Transverse colon (tissue), 4 donors: ENCODE data around the gene SLX4IP. TPM values are rescaled to one million over a fixed set of nuclear protein-coding genes. Genes with fewer than 3 reads are reported as not detected.

Experiments
- DNase-seq: peaks from one replicate; pipeline ENCODE4 v3.0.0-alpha.2; 2019
- H3K27ac ChIP-seq, 4 donors: fragments of 200-600 bp; sonication (generic); 2 replicates each; pipeline ENCODE4 v1.5.1; 2016 to 2018; ENCODE audit warnings: inconsistent platforms in 4 of 4
- H3K27me3 ChIP-seq: fragments of 200-600 bp; sonication (generic); 2 replicates; pipeline ENCODE4 v1.5.1; 2017; ENCODE audit warnings: inconsistent platforms
- H3K36me3 ChIP-seq, 4 donors: fragments of 200-600 bp; sonication (generic); 2 replicates each; pipeline ENCODE4 v1.5.1; 2017 to 2019; ENCODE audit warnings: inconsistent platforms in 4 of 4
- H3K4me1 ChIP-seq, 4 donors: fragments of 200-600 bp; sonication (generic); 2 replicates each; pipeline ENCODE4 v1.5.1; 2017 to 2020; ENCODE audit warnings: inconsistent platforms in 4 of 4
- H3K4me3 ChIP-seq, 4 donors: fragments of 200-600 bp; sonication (generic); 1 replicate in 1 of 4; 2 replicates in 3 of 4; pipeline versions ENCODE4 v1.5.1 to v1.6.1; 2017 to 2019; ENCODE audit warnings: inconsistent platforms in 4 of 4
- H3K9me3 ChIP-seq, 2 donors: fragments of 200-600 bp; sonication (generic); 2 replicates each; pipeline ENCODE4 v1.5.1; 2017 to 2019; ENCODE audit warnings: inconsistent platforms in 2 of 2
- CTCF ChIP-seq, 5 experiments: fragments of 200-600 bp in 3 of 5; fragments of 450-650 bp in 2 of 5; sonication (generic) in 3 of 5; IDR thresholded peaks; 1 replicate in 2 of 5; 2 replicates in 3 of 5; pipeline ENCODE4 v1.5.1; 2016 to 2017; ENCODE audit warnings: antibody characterized with exemption in 5 of 5, inconsistent platforms in 3 of 5, mild to moderate bottlenecking in 2 of 5, moderate library complexity in 1 of 5
- EP300 ChIP-seq: sonication (generic); formaldehyde crosslinking; IDR thresholded peaks from one replicate; pipeline ENCODE4 v1.6.1; 2017; ENCODE audit warnings: antibody characterized with exemption, low read depth
- POLR2A ChIP-seq: fragments of 450-650 bp; IDR thresholded peaks from one replicate; pipeline ENCODE4 v1.6.1; 2016; ENCODE audit warnings: antibody characterized with exemption, mild to moderate bottlenecking, moderate library complexity
- POLR2AphosphoS5 ChIP-seq, 3 donors: sonication (generic); formaldehyde crosslinking; IDR thresholded peaks; one replicate each; pipeline ENCODE4 v1.6.1; 2016; ENCODE audit warnings: antibody characterized with exemption in 3 of 3
- WGBS, 2 donors: methylation state at CpG; one replicate each; pipeline ENCODE4 v1.1.5; 2018; ENCODE audit warnings: low coverage in 1 of 2; 5-methylcytosine and 5-hydroxymethylcytosine counted together
- in situ Hi-C, 4 donors: fragments of 200-750 bp; cut with MboI; loops; one replicate each; pipeline versions ENCODE4 v1.15.0 to v1.15.1; 2017; ENCODE audit warnings: low sequenced_read_pairs in 3 of 4, low pct_ligation_motif_present in 1 of 4, low pct_unique_long_range_greater_than_20kb in 1 of 4
- intact Hi-C: fragments of 100-400 bp; cut with DNase I; formaldehyde crosslinking; loops from one replicate; pipeline ENCODE4 v1.15.1; 2023; ENCODE audit warnings: low total_unique reads
- total RNA-seq, 4 donors: library from RNA; depleted of rRNA; stranded (reverse); fragments of >200 nt; gene quantifications; one replicate each; pipeline ENCODE4 v1.1.0, GENCODE V29; 2016

The SLX4IP gene
- total RNA-seq, 4 donors from 2014 or later, result 5.4 to 8.4 (median 7.5) TPM

- Histone ChIP-seq H3K4me3 (peak within 1 kb of the TSS; percentile 71 to 86 (median 78)), H3K9me3 (no peaks in the 10 kb centered on the region), H3K27ac (peak within 1 kb of the TSS; percentile 94 to 97 (median 94)), H3K36me3 (no peaks in the 10 kb centered on the region), H3K27me3 (no peaks in the 10 kb centered on the region), H3K4me1 (peaks cover 8 to 53% (median 23%) of the 10 kb centered on the region in 4 donors)
- whole genome bisulfite sequencing, 2 donors, result 0% methylated on average over 2 to 59 of the region's 73 CpGs
- in situ Hi-C loops (loop anchor here in 1 of 4 donors (25.0 kb wide), 1 partner anchor 447 kb away; no protein-coding TSS in a partner anchor), intact Hi-C loops (no loop called here)
- TF ChIP-seq POLR2A, result no peak
- TF ChIP-seq POLR2AphosphoS5 (IDR thresholded peaks at IDR 0.05), result peak; percentile 43 to 64 (median 58)
- DNase-seq, result peak; percentile 93
These were observed 1.3 kb upstream of the SLX4IP start, which contains the start of gene MKKS for GRCh38 chr20:10433623-10434466. Gene MKKS, minus strand, starts transcription at chr20:10434222. Its CDS starts 20,708 bp downstream, at chr20:10413514.

GRCh38 chr20:10434467-10434831 is 656 bp upstream of the SLX4IP start:
- intact Hi-C loops (no loop called here), in situ Hi-C loops (loop anchor here in 1 of 4 donors (25.0 kb wide), 1 partner anchor 447 kb away; no protein-coding TSS in a partner anchor)
- Histone ChIP-seq H3K27ac (peak overlapping the region; percentile 94 to 97 (median 94)), H3K4me3 (peak overlapping the region; percentile 71 to 86 (median 78)), H3K36me3 (no peaks in the 10 kb centered on the region), H3K9me3 (no peaks in the 10 kb centered on the region), H3K4me1 (peaks cover 5 to 47% (median 20%) of the 10 kb centered on the region in 4 donors), H3K27me3 (no peaks in the 10 kb centered on the region)
- peak; percentile 98 to 99 (median 99) for TF ChIP-seq POLR2AphosphoS5 (IDR thresholded peaks at IDR 0.05)
- TF ChIP-seq CTCF (IDR thresholded peaks at IDR 0.05), result no peak
- TF ChIP-seq POLR2A, result peak; percentile 98
- WGBS, 2 donors, result 1% methylated on average over 12 to 17 of the region's 17 CpGs
- DNase-seq, result peak; percentile 95

- in situ Hi-C loops (loop anchor here in 1 of 4 donors (25.0 kb wide), 1 partner anchor 449 kb away; no protein-coding TSS in a partner anchor), intact Hi-C loops (no loop called here)
- TF ChIP-seq POLR2A (no peak), EP300 (no peak), POLR2AphosphoS5 (IDR thresholded peaks at IDR 0.05) (no peak), CTCF (IDR thresholded peaks at IDR 0.05) (no peak)
- no peaks in the 10 kb centered on the region for H3K36me3 ChIP-seq
- peaks cover 5 to 30% (median 15%) of the 10 kb centered on the region in 4 donors for H3K4me1 ChIP-seq
- H3K27me3 ChIP-seq, result no peaks in the 10 kb centered on the region
- peak overlapping the region in 2 of 4 donors; percentile 94 to 97 for H3K27ac ChIP-seq
- H3K4me3 ChIP-seq, result peak overlapping the region in 2 of 4 donors; percentile 78 to 79
- H3K9me3 ChIP-seq, result no peaks in the 10 kb centered on the region
- no peak for DNase-seq
- 95 to 96% methylated on average over 10 to 20 of the region's 20 CpGs for WGBS, 2 donors
These were observed 1.1 kb downstream of the SLX4IP start for GRCh38 chr20:10436053-10436699.

GRCh38 chr20:10438217-10438616 is 3.1 kb downstream of the SLX4IP start:
- H3K36me3 ChIP-seq, result no peaks in the 10 kb centered on the region
- 50 to 79% methylated on average over 2 to 4 of the region's 4 CpGs for WGBS, 2 donors
- TF ChIP-seq CTCF (IDR thresholded peaks at IDR 0.05) (no peak), POLR2AphosphoS5 (IDR thresholded peaks at IDR 0.05) (no peak), EP300 (no peak), POLR2A (no peak)
- DNase-seq, result no peak
- no peak overlapping the region for H3K4me3 ChIP-seq
- intact Hi-C loops, result no loop called here
- in situ Hi-C loops, result loop anchor here in 1 of 4 donors (25.0 kb wide), 1 partner anchor 451 kb away; no protein-coding TSS in a partner anchor
- H3K4me1 ChIP-seq, result peaks cover 0 to 9% (median 6%) of the 10 kb centered on the region in 4 donors
- no peaks in the 10 kb centered on the region for H3K9me3 ChIP-seq
- H3K27me3 ChIP-seq, result no peaks in the 10 kb centered on the region
- H3K27ac ChIP-seq, result no peak overlapping the region
